H1 (cell line): ENCODE measurements around the gene PDZD2. TPM values are rescaled to one million over a fixed set of nuclear protein-coding genes. Genes with fewer than 3 reads are reported as not detected.

Experiments
- CTCF ChIA-PET: fragments of 300-600 bp; sonication (Branson Sonifier 250); formaldehyde crosslinking; loops from one replicate; lab custom pipeline; 2021; ENCODE audit not compliant: partially characterized antibody; lab: Charles Lee
- POLR2A ChIA-PET: fragments of 300-600 bp; sonication (Branson Sonifier 250); formaldehyde crosslinking; loops from one replicate; lab custom pipeline; 2021; ENCODE audit warnings: inconsistent platforms; ENCODE audit not compliant: partially characterized antibody; lab: Charles Lee
- DNase-seq, 2 experiments: peaks; one replicate each; pipeline versions ENCODE4 v3.0.0 to v3.0.0-alpha.2; 2010 to 2022; ENCODE audit warnings: low spot score in 2 of 2, low read depth in 1 of 2, mixed read lengths in 1 of 2
- FAIRE-seq: peaks from 2 replicates; lab custom pipeline; 2011; peaks lifted over from hg19 to GRCh38; lab: Jason Lieb, UNC
- H2AFZ ChIP-seq: 2 replicates; pipeline ENCODE4 v1.8.1; 2012; ENCODE audit warnings: low read length, inconsistent platforms
- H2AK5ac ChIP-seq: 2 replicates; pipeline ENCODE4 v1.6.1; 2013; ENCODE audit warnings: low read depth, low read length
- H2BK120ac ChIP-seq: replicated peaks from 2 replicates; pipeline ENCODE3; 2013; ENCODE audit warnings: low read depth, low read length, inconsistent platforms
- H2BK12ac ChIP-seq: 2 replicates; pipeline ENCODE4 v1.6.1; 2013; ENCODE audit warnings: low read depth, low read length
- H2BK15ac ChIP-seq: 2 replicates; pipeline ENCODE4 v1.6.1; 2013; ENCODE audit warnings: low read length
- H2BK20ac ChIP-seq: 2 replicates; pipeline ENCODE4 v1.6.1; 2013; ENCODE audit warnings: low read length
- H2BK5ac ChIP-seq: 2 replicates; pipeline ENCODE4 v1.6.1; 2013; ENCODE audit warnings: low read depth, low read length
- H3K14ac ChIP-seq: 2 replicates; pipeline ENCODE4 v1.6.1; 2013; ENCODE audit warnings: inconsistent platforms; ENCODE audit not compliant: insufficient read length
- H3K18ac ChIP-seq: 2 replicates; pipeline ENCODE4 v1.6.1; 2013; ENCODE audit warnings: low read length; ENCODE audit errors: extremely low read depth
- H3K23ac ChIP-seq: 2 replicates; pipeline ENCODE4 v1.6.1; 2013; ENCODE audit warnings: inconsistent platforms; ENCODE audit not compliant: insufficient read length
- H3K23me2 ChIP-seq: 2 replicates; pipeline ENCODE4 v1.6.1; 2013; ENCODE audit warnings: low read depth, low read length
- H3K27ac ChIP-seq: 2 replicates; pipeline ENCODE4 v1.6.1; 2011; ENCODE audit warnings: low read depth, low read length, inconsistent platforms
- H3K27me3 ChIP-seq, 4 experiments: replicated peaks in 1 of 4; 1 replicate in 1 of 4; 2 replicates in 3 of 4; pipeline versions ENCODE4 v1.6.1 to v1.8.1; 2011 to 2013; ENCODE audit warnings: low read length in 3 of 4, mild to moderate bottlenecking in 3 of 4, inconsistent platforms in 2 of 4, mixed read lengths in 2 of 4, moderate library complexity in 1 of 4; ENCODE audit not compliant: control insufficient read depth in 3 of 4, insufficient read depth in 3 of 4; ENCODE audit errors: extremely low read depth in 1 of 4
- H3K36me3 ChIP-seq, 4 experiments: 2 replicates each; pipeline versions ENCODE4 v1.6.1 to v1.8.1; 2011 to 2013; ENCODE audit warnings: mild to moderate bottlenecking in 4 of 4, low read length in 3 of 4, moderate library complexity in 2 of 4, control low read depth in 1 of 4, inconsistent platforms in 1 of 4; ENCODE audit not compliant: insufficient read depth in 4 of 4, control insufficient read depth in 2 of 4
- H3K4ac ChIP-seq: replicated peaks from 2 replicates; pipeline ENCODE3; 2013; ENCODE audit warnings: low read length, low read depth, mixed read lengths, inconsistent platforms; ENCODE audit not compliant: insufficient read length
- H3K4me1 ChIP-seq, 4 experiments: replicated peaks in 1 of 4; 1 replicate in 1 of 4; 2 replicates in 3 of 4; pipeline versions ENCODE4 v1.6.1 to v1.8.1; 2011 to 2013; ENCODE audit warnings: low read length in 3 of 4, inconsistent platforms in 2 of 4, mixed read lengths in 1 of 4; ENCODE audit not compliant: insufficient read depth in 4 of 4, control insufficient read depth in 3 of 4
- H3K4me2 ChIP-seq, 2 experiments: 2 replicates each; pipeline versions ENCODE4 v1.6.1 to v1.8.1; 2011 to 2013; ENCODE audit warnings: low read depth in 2 of 2, low read length in 2 of 2, control low read depth in 1 of 2, inconsistent platforms in 1 of 2, mild to moderate bottlenecking in 1 of 2; ENCODE audit not compliant: insufficient read depth in 1 of 2
- H3K4me3 ChIP-seq, 4 experiments: fragments of 200-600, 300-600 bp in 1 of 4; sonication (generic), shearing (Covaris generic), sonication (Bioruptor Twin) in 1 of 4; 2 replicates each; pipeline versions ENCODE4 v1.5.1 to v1.8.1; 2011 to 2016; ENCODE audit warnings: low read length in 4 of 4, low read depth in 3 of 4, control low read depth in 2 of 4, inconsistent platforms in 2 of 4, mild to moderate bottlenecking in 2 of 4, mixed read lengths in 1 of 4, moderate library complexity in 1 of 4; ENCODE audit not compliant: insufficient read depth in 2 of 4; ENCODE audit errors: extremely low read depth in 1 of 4
- H3K56ac ChIP-seq: replicated peaks from 2 replicates; pipeline ENCODE3; 2013; ENCODE audit warnings: low read depth, mild to moderate bottlenecking, mixed read lengths, low read length, inconsistent platforms; ENCODE audit not compliant: insufficient read length
- H3K79me1 ChIP-seq: 2 replicates; pipeline ENCODE4 v1.6.1; 2013; ENCODE audit warnings: low read depth, low read length, control low read depth
- H3K79me2 ChIP-seq, 2 experiments: 2 replicates each; pipeline versions ENCODE4 v1.6.1 to v1.8.1; 2012 to 2013; ENCODE audit warnings: low read length in 2 of 2, mild to moderate bottlenecking in 2 of 2, inconsistent platforms in 1 of 2; ENCODE audit not compliant: insufficient read depth in 2 of 2, control insufficient read depth in 1 of 2
- H3K9ac ChIP-seq, 4 experiments: replicated peaks in 1 of 4; 1 replicate in 1 of 4; 2 replicates in 3 of 4; pipeline versions ENCODE4 v1.6.1 to v1.8.1; 2011 to 2013; ENCODE audit warnings: low read depth in 3 of 4, low read length in 3 of 4, control low read depth in 2 of 4, mild to moderate bottlenecking in 2 of 4, moderate library complexity in 2 of 4, inconsistent platforms in 1 of 4; ENCODE audit errors: extremely low read depth in 1 of 4
- H3K9me3 ChIP-seq, 2 experiments: 2 replicates each; pipeline versions ENCODE4 v1.6.1 to v1.8.1; 2012 to 2013; ENCODE audit warnings: mild to moderate bottlenecking in 2 of 2, moderate library complexity in 2 of 2, control low read depth in 1 of 2, inconsistent platforms in 1 of 2, low read depth in 1 of 2, low read length in 1 of 2, mixed read lengths in 1 of 2; ENCODE audit not compliant: insufficient read depth in 2 of 2
- H4K20me1 ChIP-seq, 2 experiments: replicated peaks in 1 of 2; 2 replicates each; pipeline versions ENCODE3 to v1.8.1; 2011 to 2013; ENCODE audit warnings: inconsistent platforms in 2 of 2, low read length in 2 of 2, mild to moderate bottlenecking in 1 of 2; ENCODE audit not compliant: insufficient read depth in 2 of 2, control insufficient read depth in 1 of 2
- H4K5ac ChIP-seq: 2 replicates; pipeline ENCODE4 v1.6.1; 2013; ENCODE audit warnings: low read length, low read depth, mixed read lengths, inconsistent platforms; ENCODE audit not compliant: insufficient read length
- H4K8ac ChIP-seq: 2 replicates; pipeline ENCODE4 v1.8.0; 2013; ENCODE audit warnings: mild to moderate bottlenecking, moderate library complexity, low read length, inconsistent platforms; ENCODE audit not compliant: insufficient read depth; ENCODE audit errors: extremely low read depth
- H4K91ac ChIP-seq: replicated peaks from 2 replicates; pipeline ENCODE3; 2013; ENCODE audit warnings: low read length, mixed read lengths, inconsistent platforms; ENCODE audit not compliant: insufficient read length
- CHD1 ChIP-seq: IDR thresholded peaks from 2 replicates; pipeline ENCODE4 v1.6.1; 2012; ENCODE audit warnings: low read depth, low read length, improper control_type of control experiment
- GABPA ChIP-seq: IDR thresholded peaks from 2 replicates; pipeline ENCODE4 v1.6.1; 2011; ENCODE audit warnings: mild to moderate bottlenecking, low read length, moderate library complexity, borderline replicate concordance; ENCODE audit not compliant: insufficient read depth
- KDM5A ChIP-seq: fragments of 200-600 bp; IDR thresholded peaks from 2 replicates; pipeline ENCODE4 v1.7.1; 2012; ENCODE audit warnings: mild to moderate bottlenecking, low read length, inconsistent platforms, mixed read lengths
- RAD21 ChIP-seq, 2 experiments: IDR thresholded peaks in 1 of 2; conservative IDR thresholded peaks in 1 of 2; 2 replicates each; pipeline ENCODE4 v1.6.1; 2011; ENCODE audit warnings: low read depth in 2 of 2, low read length in 2 of 2, improper control_type of control experiment in 1 of 2, inconsistent platforms in 1 of 2, mild to moderate bottlenecking in 1 of 2, moderate library complexity in 1 of 2
- SUZ12 ChIP-seq: fragments of 200-600 bp; sonication (generic); IDR thresholded peaks from 2 replicates; pipeline ENCODE4 v1.6.1; 2012; ENCODE audit warnings: mild to moderate bottlenecking, inconsistent platforms, low read length, moderate library complexity, mixed read lengths
- YY1 ChIP-seq: IDR thresholded peaks from 2 replicates; pipeline ENCODE4 v1.6.1; 2011; ENCODE audit warnings: low read depth, mild to moderate bottlenecking, low read length
- WGBS, 2 experiments: shearing (Covaris generic) in 1 of 2; methylation state at CpG; one replicate each; pipeline versions ENCODE4 v1.1.6 to v1.1.7; 2013 to 2015; ENCODE audit warnings: low lambda C conversion rate in 2 of 2, mixed read lengths in 2 of 2, inconsistent platforms in 1 of 2, low coverage in 1 of 2, missing lambda C conversion rate in 1 of 2; ENCODE audit not compliant: insufficient replicate concordance in 2 of 2, insufficient coverage in 1 of 2, insufficient read length in 1 of 2; ENCODE audit errors: extremely low coverage in 1 of 2, missing lambda C conversion rate in 1 of 2; 5-methylcytosine and 5-hydroxymethylcytosine counted together
- polyA plus RNA-seq, 7 experiments: library from polyadenylated mRNA; depleted of rRNA in 3 of 7; stranded (reverse) in 5 of 7; unstranded in 2 of 7; fragments of >200 nt in 5 of 7; fragments of 200-250 nt in 2 of 7; gene quantifications; 1 replicate in 5 of 7; 2 replicates in 1 of 7; 4 replicates in 1 of 7; pipeline versions ENCODE4 v1.2.1 to v1.2.3, GENCODE V29; 2011 to 2013; ENCODE audit warnings: missing spikeins in 2 of 7, mixed read lengths in 2 of 7
- total RNA-seq: library from RNA; stranded (reverse); fragmentation: NEBNext Ultra II Directional; extraction: Animal tissue kit (Norgen Biotek cat#: 25700); gene quantifications from 2 replicates; pipeline ENCODE4 v1.2.1, GENCODE V29; 2021

The PDZD2 gene
- total and polyA plus RNA-seq, 2 of the 8 experiments (the other 6 are each of a cell fraction or from before 2014, with no cell fraction given), result 1.2 to 6.8 TPM

DNA sequence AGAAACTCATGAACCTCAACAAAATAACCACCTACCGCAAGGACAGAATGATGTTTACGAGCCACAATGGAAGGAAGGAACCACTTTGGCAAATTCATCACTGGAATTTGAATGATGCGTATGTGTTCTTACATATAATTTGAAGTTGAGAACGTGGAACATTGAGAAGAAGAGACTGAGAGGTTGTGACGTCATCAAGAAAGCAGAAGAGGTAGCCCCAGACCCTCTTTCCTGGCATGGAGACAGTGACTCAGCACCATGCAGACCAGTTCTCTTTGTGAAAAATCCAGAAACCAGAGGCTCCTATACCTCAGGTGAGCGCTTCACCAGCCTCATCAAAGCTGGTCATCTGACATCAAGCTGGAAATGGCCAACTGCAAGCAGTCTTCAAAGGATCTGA lies 124.5 kb downstream of the PDZD2 start:
- H3K4me3 ChIP-seq, result no peak overlapping the region
- H2BK15ac ChIP-seq, result no peak overlapping the region
- H3K14ac ChIP-seq, result no peak overlapping the region
- H3K4ac ChIP-seq, result no peak overlapping the region
- H3K4me2 ChIP-seq, result no peak overlapping the region
- no peaks in the 10 kb centered on the region for H3K79me1 ChIP-seq
- H3K36me3 ChIP-seq, result no peaks in the 10 kb centered on the region
- H3K56ac ChIP-seq, result no peak overlapping the region
- H2AFZ ChIP-seq, result no peak overlapping the region
- no peak overlapping the region for H3K9ac ChIP-seq
- no peaks in the 10 kb centered on the region for H3K9me3 ChIP-seq
- no peak overlapping the region for H3K18ac ChIP-seq
- H2BK5ac ChIP-seq, result no peak overlapping the region
- no peaks in the 10 kb centered on the region; a peak in 1 of 7 replicates for H3K27me3 ChIP-seq
- H3K79me2 ChIP-seq, result no peaks in the 10 kb centered on the region
- no peaks in the 10 kb centered on the region for H4K20me1 ChIP-seq
- H4K8ac ChIP-seq, result no peak overlapping the region
- H3K23me2 ChIP-seq, result no peaks in the 10 kb centered on the region
- no peak overlapping the region for H3K23ac ChIP-seq
- H3K27ac ChIP-seq, result no peak overlapping the region
- H4K5ac ChIP-seq, result no peak overlapping the region
- POLR2A ChIA-PET, result no interaction called here
- WGBS, 2 experiments, result 87% methylated on average over 6 of the region's 6 CpGs; no CpG with 5 or more reads in 1 of the 2 experiments
- no peak for DNase-seq
- no peak for TF ChIP-seq KDM5A
- TF ChIP-seq SUZ12, result no peak
- no peak for TF ChIP-seq CHD1
- TF ChIP-seq YY1, result no peak
- no peak for TF ChIP-seq GABPA
- no peak for TF ChIP-seq RAD21 (IDR thresholded peaks at IDR 0.05 in 1 of 2, conservative IDR thresholded peaks at IDR 0.05 in 1 of 2; ENCODE audit: low read depth in 2 of 2, low read length in 2 of 2)
- TF ChIP-seq, all 59 proteins: peak for 0
- H2BK12ac ChIP-seq, result 0 out of 2 replicates have a peak overlapping the region, but pooled peaks have one; percentile 27
- H2BK20ac ChIP-seq, result no peak overlapping the region
- no peaks in the 10 kb centered on the region for H3K4me1 ChIP-seq
- CTCF ChIA-PET, result interaction anchor here (1.1 kb wide), 1 partner anchor 10 kb away, joined by 3 read pairs; no protein-coding TSS in a partner anchor
- H2BK120ac ChIP-seq, result no peak overlapping the region
- no peak overlapping the region for H2AK5ac ChIP-seq
- no peak overlapping the region for H4K91ac ChIP-seq
- FAIRE-seq, result no peak
